Fibroblast of lung (primary cell): ENCODE data around the gene CORO7. TPM values are rescaled to one million over a fixed set of nuclear protein-coding genes. Genes with fewer than 3 reads are reported as not detected.

Source experiments
- DNase-seq, 2 donors: peaks; one replicate each; pipeline versions ENCODE4 v3.0.0 to v3.0.0-alpha.2; 2010; ENCODE audit warnings: low read depth in 2 of 2
- H2AFZ ChIP-seq: 2 replicates; pipeline ENCODE4 v1.5.1; 2012; ENCODE audit warnings: low read length, control low read depth, inconsistent platforms
- H3K27ac ChIP-seq: 2 replicates; pipeline ENCODE4 v1.5.1; 2011; ENCODE audit warnings: low read length, control low read depth; ENCODE audit not compliant: insufficient read depth
- H3K27me3 ChIP-seq: 2 replicates; pipeline ENCODE4 v1.5.1; 2011; ENCODE audit warnings: mild to moderate bottlenecking, low read length; ENCODE audit not compliant: control insufficient read depth, insufficient read depth
- H3K36me3 ChIP-seq: 2 replicates; pipeline ENCODE4 v1.5.1; 2011; ENCODE audit warnings: low read length; ENCODE audit not compliant: control insufficient read depth, insufficient read depth
- H3K4me1 ChIP-seq: 2 replicates; pipeline ENCODE4 v1.5.1; 2011; ENCODE audit warnings: low read length; ENCODE audit not compliant: control insufficient read depth, insufficient read depth; ENCODE audit errors: extremely low read depth
- H3K4me2 ChIP-seq: 2 replicates; pipeline ENCODE4 v1.5.1; 2011; ENCODE audit warnings: low read length, control low read depth; ENCODE audit not compliant: insufficient read depth; ENCODE audit errors: extremely low read depth
- H3K4me3 ChIP-seq, 4 experiments: fragments of 200-600 bp in 1 of 4; sonication (generic) in 1 of 4; replicated peaks in 1 of 4; 2 replicates each; pipeline ENCODE4 v1.5.1; 2011 to 2016; ENCODE audit warnings: low read length in 4 of 4, low read depth in 3 of 4, mild to moderate bottlenecking in 3 of 4, control low read depth in 2 of 4, inconsistent platforms in 1 of 4, mixed read lengths in 1 of 4; ENCODE audit not compliant: insufficient read depth in 1 of 4; ENCODE audit errors: control extremely low read depth in 1 of 4
- H3K79me2 ChIP-seq: 2 replicates; pipeline ENCODE4 v1.5.1; 2012; ENCODE audit warnings: mild to moderate bottlenecking, low read length, inconsistent platforms; ENCODE audit not compliant: control insufficient read depth, insufficient read depth
- H3K9ac ChIP-seq: 2 replicates; pipeline ENCODE4 v1.5.1; 2011; ENCODE audit warnings: mild to moderate bottlenecking, low read length, control low read depth; ENCODE audit not compliant: insufficient read depth
- H3K9me3 ChIP-seq: 2 replicates; pipeline ENCODE4 v1.5.1; 2012; ENCODE audit warnings: low read depth, low read length; ENCODE audit not compliant: control insufficient read depth, insufficient read depth
- H4K20me1 ChIP-seq: 2 replicates; pipeline ENCODE4 v1.5.1; 2011; ENCODE audit warnings: low read length; ENCODE audit not compliant: control insufficient read depth, insufficient read depth; ENCODE audit errors: extremely low read depth
- EZH2 ChIP-seq: IDR thresholded peaks from 2 replicates; pipeline ENCODE4 v1.5.1; 2012; ENCODE audit warnings: low read length, control low read depth, mild to moderate bottlenecking; ENCODE audit errors: missing control alignments
- polyA plus RNA-seq, 2 donors: library from polyadenylated mRNA; depleted of rRNA in 1 of 2; stranded (reverse) in 1 of 2; unstranded in 1 of 2; fragments of >200 nt; gene quantifications; 2 replicates each; pipeline ENCODE4 v1.2.1, GENCODE V29; 2011 to 2012; ENCODE audit warnings: missing spikeins in 1 of 2
- total RNA-seq: library from RNA; depleted of rRNA; stranded (reverse); fragments of >200 nt; gene quantifications from 2 replicates; pipeline ENCODE4 v1.2.1, GENCODE V29; 2014
- TF ChIP-seq, protein P1 (sequence below), 2 donors: IDR thresholded peaks in 1 of 2; conservative IDR thresholded peaks in 1 of 2; 1 replicate in 1 of 2; 2 replicates in 1 of 2; pipeline ENCODE4 v1.5.1; 2011 to 2012; ENCODE audit warnings: low read length in 2 of 2, control low read depth in 1 of 2, inconsistent platforms in 1 of 2, low read depth in 1 of 2, mild to moderate bottlenecking in 1 of 2

CORO7 gene
- total and polyA plus RNA-seq, 2 donors (not counting 1 experiment from before 2014, with no cell fraction given), result 6.1 to 11.1 TPM

DNA sequence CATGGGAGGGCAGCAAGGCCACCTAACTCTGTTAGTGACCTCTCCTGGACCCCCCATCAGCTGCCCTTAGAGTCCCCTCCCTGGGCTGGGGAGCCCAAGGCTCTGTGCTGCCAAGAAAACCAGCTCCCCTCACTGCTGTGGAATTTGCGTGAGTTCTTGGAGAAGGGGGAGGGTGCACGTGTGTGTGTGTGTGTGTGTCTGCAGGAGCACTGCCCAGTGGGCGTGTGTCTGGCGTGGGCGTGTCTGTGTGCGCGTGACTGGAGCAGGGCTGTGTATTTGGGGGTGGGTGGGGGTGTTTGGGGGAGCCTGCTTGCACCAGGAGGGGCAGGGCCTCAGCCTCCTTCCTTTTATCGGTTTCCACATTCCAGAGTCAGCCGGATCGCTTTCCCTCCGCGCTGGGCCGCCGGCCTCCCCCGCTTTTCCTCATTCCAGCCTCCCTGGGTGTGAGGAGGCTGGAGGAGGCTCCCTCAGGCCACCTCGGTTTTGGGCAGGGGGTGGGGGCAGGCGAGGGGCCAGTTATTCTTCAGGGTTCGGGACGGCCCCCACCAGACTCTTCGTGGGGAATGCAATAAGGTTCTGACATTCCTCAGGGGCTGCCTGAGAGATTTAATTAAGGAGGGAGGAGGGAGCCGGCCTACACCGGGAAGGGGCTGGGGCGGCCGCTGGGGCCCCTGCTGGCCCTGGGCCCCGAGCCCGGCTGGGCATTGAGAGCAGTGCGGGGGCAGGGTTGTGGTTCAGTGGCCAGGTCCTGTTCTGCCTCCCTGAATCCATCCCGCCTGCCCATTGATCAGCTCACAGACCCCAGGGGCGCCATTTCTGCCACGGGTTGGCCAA, 42.3 kb downstream of the CORO7 start:
- H3K9ac ChIP-seq, result peak overlapping the region; percentile 82
- H3K4me2 ChIP-seq, result peak overlapping the region; percentile 88
- peak overlapping the region; percentile 61 to 97 (median 88) for H3K4me3 ChIP-seq
- no peak overlapping the region for H2AFZ ChIP-seq
- H3K36me3 ChIP-seq, result peaks cover 13% of the 10 kb centered on the region
- no peaks in the 10 kb centered on the region for H3K9me3 ChIP-seq
- H3K27ac ChIP-seq, result peak overlapping the region; percentile 85
- peaks cover 2% of the 10 kb centered on the region for H4K20me1 ChIP-seq
- H3K79me2 ChIP-seq, result peaks cover 71% of the 10 kb centered on the region
- H3K27me3 ChIP-seq, result no peaks in the 10 kb centered on the region
- DNase-seq, result peak; percentile 95 to 97
- peaks cover 63% of the 10 kb centered on the region for H3K4me1 ChIP-seq
- TF ChIP-seq, protein P1, sequence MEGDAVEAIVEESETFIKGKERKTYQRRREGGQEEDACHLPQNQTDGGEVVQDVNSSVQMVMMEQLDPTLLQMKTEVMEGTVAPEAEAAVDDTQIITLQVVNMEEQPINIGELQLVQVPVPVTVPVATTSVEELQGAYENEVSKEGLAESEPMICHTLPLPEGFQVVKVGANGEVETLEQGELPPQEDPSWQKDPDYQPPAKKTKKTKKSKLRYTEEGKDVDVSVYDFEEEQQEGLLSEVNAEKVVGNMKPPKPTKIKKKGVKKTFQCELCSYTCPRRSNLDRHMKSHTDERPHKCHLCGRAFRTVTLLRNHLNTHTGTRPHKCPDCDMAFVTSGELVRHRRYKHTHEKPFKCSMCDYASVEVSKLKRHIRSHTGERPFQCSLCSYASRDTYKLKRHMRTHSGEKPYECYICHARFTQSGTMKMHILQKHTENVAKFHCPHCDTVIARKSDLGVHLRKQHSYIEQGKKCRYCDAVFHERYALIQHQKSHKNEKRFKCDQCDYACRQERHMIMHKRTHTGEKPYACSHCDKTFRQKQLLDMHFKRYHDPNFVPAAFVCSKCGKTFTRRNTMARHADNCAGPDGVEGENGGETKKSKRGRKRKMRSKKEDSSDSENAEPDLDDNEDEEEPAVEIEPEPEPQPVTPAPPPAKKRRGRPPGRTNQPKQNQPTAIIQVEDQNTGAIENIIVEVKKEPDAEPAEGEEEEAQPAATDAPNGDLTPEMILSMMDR (conservative IDR thresholded peaks at IDR 0.05 in 1 of 2, IDR thresholded peaks at IDR 0.05 in 1 of 2; ENCODE audit: low read depth in 1 of 2, low read length in 2 of 2), result no peak
- TF ChIP-seq EZH2, result no peak

DNA sequence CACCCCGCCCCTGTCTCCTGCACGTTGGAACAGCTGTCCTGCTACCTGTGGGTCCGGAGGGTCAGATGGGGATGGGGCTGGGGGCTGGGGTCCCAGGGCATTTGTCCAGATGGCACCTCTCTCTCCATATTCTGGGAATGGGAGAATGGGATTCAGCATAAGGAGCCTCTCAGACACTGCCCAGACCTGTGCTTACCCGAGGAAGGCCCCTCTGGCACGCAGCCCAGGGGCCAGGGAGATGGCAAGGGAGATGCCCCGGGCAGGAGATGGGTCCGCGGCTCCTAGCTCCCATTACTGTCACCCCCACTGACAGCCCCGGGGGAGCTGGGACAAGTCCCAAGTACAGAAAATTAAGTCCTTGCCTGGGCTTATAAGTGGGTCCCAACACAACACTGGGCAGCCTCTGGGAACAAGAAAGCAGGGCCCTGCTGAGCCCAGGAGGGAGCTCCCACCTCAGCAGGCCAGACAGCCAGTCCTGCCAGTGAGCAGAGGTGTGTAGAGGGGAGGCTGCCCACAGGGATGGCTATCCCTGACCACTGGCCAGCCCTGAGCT, 43.0 kb downstream of the CORO7 start:
- H3K9me3 ChIP-seq, result no peaks in the 10 kb centered on the region
- peaks cover 66% of the 10 kb centered on the region for H3K4me1 ChIP-seq
- peak overlapping the region; percentile 88 for H3K4me2 ChIP-seq
- peaks cover 11% of the 10 kb centered on the region for H3K36me3 ChIP-seq
- H3K27me3 ChIP-seq, result no peaks in the 10 kb centered on the region
- peak overlapping the region; percentile 61 to 97 (median 88) for H3K4me3 ChIP-seq
- TF ChIP-seq, protein P1 (conservative IDR thresholded peaks at IDR 0.05 in 1 of 2, IDR thresholded peaks at IDR 0.05 in 1 of 2; ENCODE audit: low read depth in 1 of 2, low read length in 2 of 2), result no peak
- no peak for TF ChIP-seq EZH2
- H4K20me1 ChIP-seq, result peaks cover 2% of the 10 kb centered on the region
- H2AFZ ChIP-seq, result no peak overlapping the region
- H3K27ac ChIP-seq, result peak overlapping the region; percentile 85
- H3K79me2 ChIP-seq, result peaks cover 64% of the 10 kb centered on the region
- no peak for DNase-seq
- H3K9ac ChIP-seq, result peak overlapping the region; percentile 82

DNA sequence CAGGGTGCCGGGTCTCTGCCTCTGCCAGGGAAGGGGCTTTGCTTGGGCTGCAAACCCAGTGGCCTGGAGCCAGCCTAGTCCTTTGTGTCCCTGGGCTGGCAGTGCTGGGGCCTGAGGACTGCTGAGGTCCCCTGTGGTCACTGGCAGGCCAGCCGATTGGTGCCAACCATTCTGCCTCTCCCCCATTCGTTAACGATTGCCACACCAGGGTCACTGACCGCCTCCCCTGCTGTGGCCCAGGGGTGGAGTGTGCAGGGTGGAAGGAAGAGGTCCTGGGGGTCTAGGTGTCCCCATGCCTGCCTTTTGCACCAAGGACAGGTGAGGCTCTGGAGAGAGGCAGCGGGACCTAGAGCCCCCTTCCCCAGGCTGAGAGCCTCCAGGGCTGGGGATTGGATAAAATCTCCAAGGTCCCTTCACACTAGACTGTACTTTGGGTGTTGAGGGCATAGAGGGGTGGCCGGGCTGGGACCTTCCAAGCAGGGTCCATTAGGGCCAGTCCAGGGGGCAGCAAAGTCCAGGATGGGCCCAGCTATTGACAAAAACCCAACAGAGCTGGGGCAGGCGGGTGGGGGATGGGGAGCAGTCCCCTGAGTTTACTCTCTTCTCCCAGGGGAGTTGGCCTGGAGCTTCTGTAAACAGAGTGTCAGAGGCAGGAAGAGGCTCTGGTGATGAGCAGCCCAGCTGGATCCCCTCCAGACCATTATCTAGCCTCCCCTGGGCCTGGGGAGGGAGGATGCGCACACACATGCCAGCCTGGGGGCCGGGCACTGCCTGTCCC, 43.6 kb downstream of the CORO7 start:
- Histone ChIP-seq H2AFZ (no peak overlapping the region), H3K9ac (peak overlapping the region; percentile 82), H4K20me1 (peaks cover 2% of the 10 kb centered on the region), H3K27ac (peak overlapping the region; percentile 85), H3K4me2 (peak overlapping the region; percentile 88), H3K27me3 (no peaks in the 10 kb centered on the region), H3K36me3 (peaks cover 9% of the 10 kb centered on the region), H3K4me3 (peak overlapping the region; percentile 61 to 97 (median 88)), H3K79me2 (peaks cover 57% of the 10 kb centered on the region), H3K4me1 (peaks cover 63% of the 10 kb centered on the region), H3K9me3 (no peaks in the 10 kb centered on the region)
- DNase-seq, result no peak
- no peak for TF ChIP-seq EZH2
- TF ChIP-seq, protein P1 (conservative IDR thresholded peaks at IDR 0.05 in 1 of 2, IDR thresholded peaks at IDR 0.05 in 1 of 2; ENCODE audit: low read depth in 1 of 2, low read length in 2 of 2), result no peak
